AG10803 (cell line): ENCODE data around the gene DOCK11.

ENCODE experiments used
- DNase-seq: peaks from one replicate; pipeline ENCODE4 v3.0.0; 2010; ENCODE audit warnings: low read depth
- H3K4me3 ChIP-seq: 2 replicates; pipeline ENCODE4 v1.5.1; 2011; ENCODE audit warnings: mild to moderate bottlenecking, low read length, control low read depth
- TF ChIP-seq, protein P1 (sequence below): conservative IDR thresholded peaks from 2 replicates; pipeline ENCODE4 v1.5.1; 2011; ENCODE audit warnings: mild to moderate bottlenecking, low read length, control low read depth, inconsistent platforms

Gene DOCK11

DNA sequence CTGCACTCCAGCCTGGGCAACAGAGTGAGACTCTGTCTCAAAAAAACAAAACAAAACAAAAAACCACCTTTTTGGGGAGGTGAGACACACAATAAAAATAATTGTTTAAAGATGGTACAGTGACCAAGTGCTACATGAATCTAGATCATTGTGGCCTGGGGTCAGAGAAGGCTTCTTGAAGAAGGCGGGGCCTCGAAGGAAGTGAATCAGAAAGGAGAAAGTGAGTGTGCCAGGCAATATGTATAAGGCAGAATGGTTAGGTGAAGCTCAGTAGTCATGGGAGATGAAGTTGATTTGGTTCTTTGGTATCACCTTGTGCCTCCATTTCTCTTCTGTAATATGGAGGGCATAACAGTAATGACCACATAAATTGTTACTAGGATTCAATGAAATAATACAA is 58.9 kb downstream of the DOCK11 start:
- no peak for DNase-seq
- TF ChIP-seq, protein P1, sequence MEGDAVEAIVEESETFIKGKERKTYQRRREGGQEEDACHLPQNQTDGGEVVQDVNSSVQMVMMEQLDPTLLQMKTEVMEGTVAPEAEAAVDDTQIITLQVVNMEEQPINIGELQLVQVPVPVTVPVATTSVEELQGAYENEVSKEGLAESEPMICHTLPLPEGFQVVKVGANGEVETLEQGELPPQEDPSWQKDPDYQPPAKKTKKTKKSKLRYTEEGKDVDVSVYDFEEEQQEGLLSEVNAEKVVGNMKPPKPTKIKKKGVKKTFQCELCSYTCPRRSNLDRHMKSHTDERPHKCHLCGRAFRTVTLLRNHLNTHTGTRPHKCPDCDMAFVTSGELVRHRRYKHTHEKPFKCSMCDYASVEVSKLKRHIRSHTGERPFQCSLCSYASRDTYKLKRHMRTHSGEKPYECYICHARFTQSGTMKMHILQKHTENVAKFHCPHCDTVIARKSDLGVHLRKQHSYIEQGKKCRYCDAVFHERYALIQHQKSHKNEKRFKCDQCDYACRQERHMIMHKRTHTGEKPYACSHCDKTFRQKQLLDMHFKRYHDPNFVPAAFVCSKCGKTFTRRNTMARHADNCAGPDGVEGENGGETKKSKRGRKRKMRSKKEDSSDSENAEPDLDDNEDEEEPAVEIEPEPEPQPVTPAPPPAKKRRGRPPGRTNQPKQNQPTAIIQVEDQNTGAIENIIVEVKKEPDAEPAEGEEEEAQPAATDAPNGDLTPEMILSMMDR, result no peak
- no peak overlapping the region for H3K4me3 ChIP-seq

DNA sequence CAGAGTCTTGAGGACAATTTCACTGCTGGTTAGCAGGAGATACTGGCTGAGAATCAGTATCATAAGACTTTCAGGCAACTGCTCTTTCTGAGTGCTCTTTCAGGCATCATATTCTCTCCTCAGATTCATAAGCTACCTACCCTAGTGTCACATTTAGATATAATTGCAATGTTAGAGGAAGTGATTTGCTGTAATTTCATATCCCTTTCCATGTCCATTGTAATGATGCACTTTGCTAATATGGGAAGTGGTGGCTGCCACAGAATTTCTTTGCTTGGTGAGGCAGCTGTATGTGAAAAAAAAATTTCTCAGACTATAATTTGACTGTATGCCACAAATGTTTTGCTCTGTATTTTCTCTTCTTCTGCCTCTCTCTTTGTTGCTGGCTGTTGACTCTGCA is 63.3 kb downstream of the DOCK11 start:
- H3K4me3 ChIP-seq, result no peak overlapping the region
- TF ChIP-seq, protein P1, result no peak
- no peak for DNase-seq

DNA sequence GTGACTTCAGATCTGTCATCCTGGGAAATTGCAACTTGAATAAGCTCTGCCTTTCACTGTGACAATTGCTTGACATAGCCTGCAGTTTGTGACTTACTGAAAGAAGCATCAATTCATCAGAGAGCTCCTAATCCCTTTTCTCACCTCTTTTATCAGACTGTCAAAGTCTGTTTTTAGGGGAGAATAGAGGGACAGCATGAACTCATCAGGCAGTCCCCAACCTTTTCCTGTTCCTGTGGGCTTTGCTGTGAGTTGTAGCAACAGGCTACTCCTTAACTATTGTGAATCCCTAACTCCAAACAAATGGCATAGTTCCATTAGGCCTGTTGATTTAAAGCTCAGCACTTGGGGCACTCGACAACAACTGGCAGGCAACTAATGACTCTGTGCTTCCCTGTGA is 64.9 kb downstream of the DOCK11 start:
- no peak overlapping the region for H3K4me3 ChIP-seq
- no peak for DNase-seq
- TF ChIP-seq, protein P1, result no peak

GRCh38 chrX:118562582-118563164 is 67.1 kb downstream of the DOCK11 start:
- TF ChIP-seq, protein P1, result no peak
- H3K4me3 ChIP-seq, result no peak overlapping the region
- no peak for DNase-seq

GRCh38 chrX:118564498-118564897 is 68.9 kb downstream of the DOCK11 start:
- no peak for DNase-seq
- TF ChIP-seq, protein P1, result no peak
- no peak overlapping the region for H3K4me3 ChIP-seq

DNA sequence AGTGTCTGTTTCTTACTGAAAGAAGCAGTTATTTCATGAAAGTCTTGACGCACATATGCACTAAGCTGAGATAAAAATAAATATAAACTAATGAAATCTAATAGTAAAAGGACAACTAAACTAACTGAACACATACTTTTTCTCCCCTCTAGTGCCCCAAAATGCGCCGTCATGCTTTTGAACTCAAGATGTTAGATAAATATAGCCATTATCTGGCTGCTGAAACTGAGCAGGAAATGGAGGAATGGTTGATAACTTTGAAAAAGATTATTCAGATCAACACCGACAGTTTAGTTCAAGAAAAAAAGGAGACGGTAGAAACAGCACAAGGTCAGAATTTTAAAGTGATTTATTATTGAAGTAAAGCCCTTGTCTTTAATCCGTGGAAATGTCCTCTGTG is 70.2 kb downstream of the DOCK11 start:
- no peak for DNase-seq
- TF ChIP-seq, protein P1, result no peak
- no peak overlapping the region for H3K4me3 ChIP-seq

DNA sequence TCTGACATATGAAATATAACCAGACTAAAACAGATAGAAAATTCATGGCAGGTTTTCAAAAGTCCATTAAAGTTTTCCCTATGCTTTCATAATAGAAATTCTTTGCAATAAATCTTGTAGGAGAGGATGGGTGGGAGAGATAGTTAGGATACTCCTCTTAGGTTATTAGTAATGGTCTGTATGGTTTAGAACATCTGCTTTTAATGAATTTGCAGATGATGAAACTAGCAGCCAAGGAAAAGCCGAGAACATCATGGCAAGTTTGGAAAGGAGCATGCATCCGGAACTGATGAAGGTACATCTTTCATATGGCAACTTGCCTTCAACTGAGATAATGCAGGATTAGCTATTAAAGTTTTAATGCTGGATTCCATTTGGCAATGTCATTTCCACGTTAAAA is 70.7 kb downstream of the DOCK11 start:
- TF ChIP-seq, protein P1, result no peak
- no peak overlapping the region for H3K4me3 ChIP-seq
- peak; percentile 79 for DNase-seq
